IMR-90 (cell line): ENCODE measurements around the gene WWC1. TPM values are rescaled to one million over a fixed set of nuclear protein-coding genes. Genes with fewer than 3 reads are reported as not detected.

Experiments used
- ATAC-seq: fragments of 200-7000 bp; cut with Tn5 transposase; 2 replicates; pipeline ENCODE4 v1.9.1; 2020; ENCODE audit warnings: low read depth, mild to moderate bottlenecking, moderate library complexity
- BruUV-seq: library from RNA; stranded (reverse); fragments of 400-500 nt; replicated peaks from 2 replicates; lab custom pipeline; 2021; lab: Mats Ljungman, UMichigan
- CTCF ChIA-PET: fragments of 300-600 bp; formaldehyde crosslinking; extraction: SDS; loops from one replicate; lab custom pipeline; 2021; ENCODE audit warnings: antibody characterized with exemption; lab: Yijun Ruan, JAX
- POLR2A ChIA-PET: fragments of 300-600 bp; sonication (Branson Sonifier 250); formaldehyde crosslinking; loops from one replicate; lab custom pipeline; 2022; ENCODE audit warnings: antibody characterized with exemption; ENCODE audit not compliant: unreplicated experiment; lab: Charles Lee
- DNase-seq: peaks from one replicate; pipeline ENCODE4 v3.0.0; 2013
- H2AFZ ChIP-seq: replicated peaks from 2 replicates; pipeline ENCODE3; 2013; ENCODE audit warnings: low read length, mild to moderate bottlenecking; ENCODE audit not compliant: poor library complexity
- H2AK5ac ChIP-seq: 2 replicates; pipeline ENCODE4 v1.6.1; 2013; ENCODE audit warnings: low read depth, low read length, inconsistent platforms
- H2AK9ac ChIP-seq: replicated peaks from 2 replicates; pipeline ENCODE3; 2013; ENCODE audit warnings: mild to moderate bottlenecking, low read depth, low read length, moderate library complexity; ENCODE audit not compliant: poor library complexity
- H2BK120ac ChIP-seq: 2 replicates; pipeline ENCODE4 v1.6.1; 2013; ENCODE audit warnings: low read depth, low read length, inconsistent platforms
- H2BK15ac ChIP-seq: 3 replicates; pipeline ENCODE4 v1.6.1; 2013; ENCODE audit warnings: low read depth, low read length, inconsistent platforms
- H2BK20ac ChIP-seq: 2 replicates; pipeline ENCODE4 v1.6.1; 2013; ENCODE audit warnings: low read depth, mild to moderate bottlenecking, inconsistent platforms, low read length, moderate library complexity
- H2BK5ac ChIP-seq: 2 replicates; pipeline ENCODE4 v1.6.1; 2013; ENCODE audit warnings: mild to moderate bottlenecking, low read depth, low read length, inconsistent platforms; ENCODE audit not compliant: poor library complexity, severe bottlenecking
- H3K14ac ChIP-seq: replicated peaks from 2 replicates; pipeline ENCODE4 v1.6.1; 2013; ENCODE audit warnings: low read depth, low read length, inconsistent platforms
- H3K18ac ChIP-seq: 2 replicates; pipeline ENCODE4 v1.6.1; 2013; ENCODE audit warnings: low read depth, low read length, control low read depth
- H3K23ac ChIP-seq: 2 replicates; pipeline ENCODE4 v1.6.1; 2013; ENCODE audit warnings: low read depth, low read length, inconsistent platforms
- H3K27ac ChIP-seq: 2 replicates; pipeline ENCODE4 v1.5.1; 2013; ENCODE audit warnings: mild to moderate bottlenecking, control low read depth, low read length; ENCODE audit not compliant: insufficient read depth
- H3K27me3 ChIP-seq: 2 replicates; pipeline ENCODE4 v1.6.1; 2013; ENCODE audit warnings: low read length; ENCODE audit not compliant: control insufficient read depth, insufficient read depth
- H3K36me3 ChIP-seq: 2 replicates; pipeline ENCODE4 v1.6.1; 2013; ENCODE audit warnings: low read length, mixed read lengths; ENCODE audit not compliant: control insufficient read depth, insufficient read depth
- H3K4ac ChIP-seq: 2 replicates; pipeline ENCODE4 v1.6.1; 2013; ENCODE audit warnings: low read depth, low read length, inconsistent platforms
- H3K4me1 ChIP-seq: 2 replicates; pipeline ENCODE4 v1.6.1; 2013; ENCODE audit warnings: low read length, mixed read lengths; ENCODE audit not compliant: control insufficient read depth, insufficient read depth
- H3K4me2 ChIP-seq: 2 replicates; pipeline ENCODE4 v1.6.1; 2013; ENCODE audit warnings: low read depth, mild to moderate bottlenecking, control low read depth, low read length, moderate library complexity
- H3K4me3 ChIP-seq: 2 replicates; pipeline ENCODE4 v1.5.1; 2013; ENCODE audit warnings: low read depth, mild to moderate bottlenecking, control low read depth, low read length, moderate library complexity; ENCODE audit not compliant: insufficient read depth
- H3K56ac ChIP-seq: 2 replicates; pipeline ENCODE4 v1.6.1; 2013; ENCODE audit warnings: low read length, inconsistent platforms; ENCODE audit not compliant: insufficient read depth; ENCODE audit errors: extremely low read depth
- H3K79me1 ChIP-seq, 2 experiments: 2 replicates each; pipeline ENCODE4 v1.6.1; 2013; ENCODE audit warnings: low read length in 2 of 2, inconsistent platforms in 1 of 2, low read depth in 1 of 2
- H3K9ac ChIP-seq: 2 replicates; pipeline ENCODE4 v1.6.1; 2013; ENCODE audit warnings: low read depth, low read length, control low read depth
- H3K9me1 ChIP-seq: 2 replicates; pipeline ENCODE4 v1.6.1; 2013; ENCODE audit warnings: low read length, inconsistent platforms; ENCODE audit not compliant: insufficient read depth
- H3K9me3 ChIP-seq: 2 replicates; pipeline ENCODE4 v1.6.1; 2013; ENCODE audit warnings: low read length; ENCODE audit not compliant: control insufficient read depth, insufficient read depth
- H4K20me1 ChIP-seq: 2 replicates; pipeline ENCODE4 v1.6.1; 2013; ENCODE audit warnings: low read length, inconsistent platforms; ENCODE audit not compliant: insufficient read depth
- H4K5ac ChIP-seq: 2 replicates; pipeline ENCODE4 v1.6.1; 2013; ENCODE audit warnings: mild to moderate bottlenecking, low read depth, low read length, control low read depth
- H4K8ac ChIP-seq, 2 experiments: 2 replicates each; pipeline ENCODE4 v1.6.1; 2013; ENCODE audit warnings: low read depth in 2 of 2, low read length in 2 of 2, control low read depth in 1 of 2, inconsistent platforms in 1 of 2
- H4K91ac ChIP-seq: 2 replicates; pipeline ENCODE4 v1.6.1; 2013; ENCODE audit warnings: low read depth, low read length, inconsistent platforms; ENCODE audit not compliant: insufficient read depth
- CEBPB ChIP-seq: IDR thresholded peaks from 2 replicates; pipeline ENCODE4 v1.6.1; 2012; ENCODE audit warnings: low read depth, low read length, improper control_type of control experiment
- NFE2L2 ChIP-seq: fragments of 150-350 bp; IDR thresholded peaks from 2 replicates; pipeline ENCODE4 v1.6.1; 2016; ENCODE audit warnings: low read depth, mild to moderate bottlenecking, low read length
- RAD21 ChIP-seq: IDR thresholded peaks from 2 replicates; pipeline ENCODE4 v1.6.1; 2012; ENCODE audit warnings: low read length, improper control_type of control experiment
- RCOR1 ChIP-seq: IDR thresholded peaks from 2 replicates; pipeline ENCODE4 v1.6.1; 2012; ENCODE audit warnings: mild to moderate bottlenecking, low read length, improper control_type of control experiment; ENCODE audit not compliant: insufficient replicate concordance
- RFX5 ChIP-seq: IDR thresholded peaks from 2 replicates; pipeline ENCODE4 v1.8.0; 2012; ENCODE audit warnings: low read depth, mild to moderate bottlenecking, low read length, moderate library complexity
- SMC3 ChIP-seq: fragments of 150-350 bp; IDR thresholded peaks from 2 replicates; pipeline ENCODE4 v1.6.1; 2016; ENCODE audit warnings: low read depth, mild to moderate bottlenecking, antibody characterized with exemption, low read length, moderate library complexity
- WGBS, 2 experiments: methylation state at CpG; one replicate each; pipeline versions ENCODE4 v1.1.5 to v1.1.7; 2013; ENCODE audit warnings: missing lambda C conversion rate in 2 of 2; ENCODE audit not compliant: insufficient read length in 1 of 2; ENCODE audit errors: extremely low coverage in 2 of 2; 5-methylcytosine and 5-hydroxymethylcytosine counted together
- dilution Hi-C: fragments of 300-500 bp; cut with HindIII; formaldehyde crosslinking; loops from one replicate; pipeline ENCODE4 v1.14.3; 2018; ENCODE audit warnings: low sequenced_read_pairs; ENCODE audit not compliant: unreplicated experiment
- in situ Hi-C: fragments of 300-500 bp; cut with MboI; formaldehyde crosslinking; loops from 3 replicates; pipeline ENCODE4 v1.14.3; 2019; ENCODE audit warnings: low sequenced_read_pairs, inconsistent platforms, mixed read lengths
- intact Hi-C: fragments of 100-400 bp; cut with micrococcal nuclease; formaldehyde crosslinking; loops from 2 replicates; pipeline ENCODE4 v1.10.0; 2022
- polyA plus RNA-seq, 3 experiments: library from polyadenylated mRNA; depleted of rRNA; stranded (reverse); fragments of >200 nt; gene quantifications; 2 replicates each; pipeline ENCODE4 v1.2.3, GENCODE V29; 2012; ENCODE audit warnings: low replicate concordance in 1 of 3
- total RNA-seq: library from RNA; depleted of rRNA; stranded (reverse); fragments of >200 nt; gene quantifications from 2 replicates; pipeline ENCODE4 v1.2.3, GENCODE V29; 2012
- TF ChIP-seq, protein P1 (sequence below): fragments of 150-350 bp; IDR thresholded peaks from 2 replicates; pipeline ENCODE4 v1.6.1; 2017; ENCODE audit warnings: mild to moderate bottlenecking, antibody characterized with exemption, low read length, low read depth
- TF ChIP-seq, protein P2 (sequence below): fragments of 150-350 bp; IDR thresholded peaks from 2 replicates; pipeline ENCODE4 v1.6.1; 2016; ENCODE audit warnings: low read depth, mild to moderate bottlenecking, low read length, moderate library complexity, borderline replicate concordance

Gene WWC1
- total and polyA plus RNA-seq, 2 of the 4 experiments (the other 2 are of a cell fraction) = 9.1 to 10.3 TPM

- in situ Hi-C loops = no loop called here
- Histone ChIP-seq H4K8ac (no peak overlapping the region), H2BK120ac (no peak overlapping the region), H3K4me1 (no peaks in the 10 kb centered on the region), H3K79me1 (0 out of 4 replicates have a peak, but pooled peaks cover 0 to 4% of the 10 kb centered on the region in 2 experiments), H2AK5ac (no peak overlapping the region), H2BK15ac (no peak overlapping the region), H3K14ac (no peak overlapping the region), H3K4ac (no peak overlapping the region), H3K36me3 (no peaks in the 10 kb centered on the region), H4K91ac (no peak overlapping the region), H3K9me1 (no peaks in the 10 kb centered on the region), H2BK5ac (no peak overlapping the region), H2AK9ac (no peak overlapping the region), H2BK20ac (no peak overlapping the region), H3K56ac (no peak overlapping the region), H4K5ac (no peak overlapping the region), H3K18ac (no peak overlapping the region), H3K9me3 (no peaks in the 10 kb centered on the region), H3K9ac (no peak overlapping the region), H3K27me3 (no peaks in the 10 kb centered on the region), H2AFZ (no peak overlapping the region), H3K4me3 (no peak overlapping the region), H3K4me2 (no peak overlapping the region), H4K20me1 (no peaks in the 10 kb centered on the region), H3K27ac (no peak overlapping the region), H3K23ac (no peak overlapping the region)
- dilution Hi-C loops = no loop called here
- DNase-seq (no peak), ATAC-seq (no peak)
- TF ChIP-seq NFE2L2 (no peak), RFX5 (no peak), CEBPB (no peak), SMC3 (no peak), RCOR1 (no peak), RAD21 (no peak)
- TF ChIP-seq, protein P1, sequence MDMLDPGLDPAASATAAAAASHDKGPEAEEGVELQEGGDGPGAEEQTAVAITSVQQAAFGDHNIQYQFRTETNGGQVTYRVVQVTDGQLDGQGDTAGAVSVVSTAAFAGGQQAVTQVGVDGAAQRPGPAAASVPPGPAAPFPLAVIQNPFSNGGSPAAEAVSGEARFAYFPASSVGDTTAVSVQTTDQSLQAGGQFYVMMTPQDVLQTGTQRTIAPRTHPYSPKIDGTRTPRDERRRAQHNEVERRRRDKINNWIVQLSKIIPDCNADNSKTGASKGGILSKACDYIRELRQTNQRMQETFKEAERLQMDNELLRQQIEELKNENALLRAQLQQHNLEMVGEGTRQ = no peak
- TF ChIP-seq, protein P2, sequence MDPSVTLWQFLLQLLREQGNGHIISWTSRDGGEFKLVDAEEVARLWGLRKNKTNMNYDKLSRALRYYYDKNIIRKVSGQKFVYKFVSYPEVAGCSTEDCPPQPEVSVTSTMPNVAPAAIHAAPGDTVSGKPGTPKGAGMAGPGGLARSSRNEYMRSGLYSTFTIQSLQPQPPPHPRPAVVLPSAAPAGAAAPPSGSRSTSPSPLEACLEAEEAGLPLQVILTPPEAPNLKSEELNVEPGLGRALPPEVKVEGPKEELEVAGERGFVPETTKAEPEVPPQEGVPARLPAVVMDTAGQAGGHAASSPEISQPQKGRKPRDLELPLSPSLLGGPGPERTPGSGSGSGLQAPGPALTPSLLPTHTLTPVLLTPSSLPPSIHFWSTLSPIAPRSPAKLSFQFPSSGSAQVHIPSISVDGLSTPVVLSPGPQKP = no peak
- ChIA-PET POLR2A (no interaction called here), CTCF (interaction anchor here (1.2 kb wide), 1 partner anchor 31 kb away, joined by 5 read pairs; no protein-coding TSS in a partner anchor)
- no TSS peak for BruUV-seq
- 100% methylated on average over 3 of the region's 4 CpGs; no CpG with 5 or more reads in 1 of the 2 experiments for WGBS, 2 experiments
- intact Hi-C loops = no loop called here
These were observed 87.3 kb downstream of the WWC1 start for GRCh38 chr5:168378741-168379140.
